Activated B cell treated with CpG ODN at 0.5 μM for 24 hours (primary cell): Measurements from ENCODE around the gene OR2M3. TPM values are rescaled to one million over a fixed set of nuclear protein-coding genes. Genes with fewer than 3 reads are reported as not detected.

Source experiments
- ATAC-seq: fragments of 200-7000 bp; cut with Tn5 transposase; one replicate; pipeline ENCODE4 v1.10.0; 2021; ENCODE audit warnings: low read depth, mild to moderate bottlenecking, moderate library complexity
- CTCF ChIA-PET: fragments of 350-600 bp; sonication (Branson Sonifier 250); formaldehyde crosslinking; loops from one replicate; lab custom pipeline; 2021; ENCODE audit warnings: antibody characterized with exemption; lab: Charles Lee
- POLR2A ChIA-PET: fragments of 350-600 bp; sonication (Branson Sonifier 250); formaldehyde crosslinking; loops from one replicate; lab custom pipeline; 2021; ENCODE audit warnings: antibody characterized with exemption; lab: Charles Lee
- DNase-seq: peaks from one replicate; pipeline ENCODE4 v3.0.0; 2022
- H3K27ac Mint-ChIP-seq: one replicate; pipeline ENCODE4 v1.8.0; 2020; ENCODE audit warnings: mixed read lengths
- H3K27me3 Mint-ChIP-seq: one replicate; pipeline ENCODE4 v1.8.0; 2021; ENCODE audit warnings: mixed read lengths
- H3K36me3 Mint-ChIP-seq: one replicate; pipeline ENCODE4 v1.8.0; 2021; ENCODE audit warnings: low read depth, mixed read lengths
- H3K4me1 Mint-ChIP-seq: one replicate; pipeline ENCODE4 v1.8.0; 2021; ENCODE audit warnings: mixed read lengths
- H3K4me3 Mint-ChIP-seq: one replicate; pipeline ENCODE4 v1.8.0; 2020; ENCODE audit warnings: mild to moderate bottlenecking, mixed read lengths
- H3K9me3 Mint-ChIP-seq: one replicate; pipeline ENCODE4 v1.8.0; 2020; ENCODE audit warnings: mixed read lengths
- CTCF ChIP-seq: fragments of 200-600 bp; IDR thresholded peaks from one replicate; pipeline ENCODE4 v1.8.0; 2022; ENCODE audit warnings: antibody characterized with exemption, mild to moderate bottlenecking
- intact Hi-C: fragments of 100-400 bp; cut with micrococcal nuclease; formaldehyde crosslinking; loops from one replicate; pipeline ENCODE4 v1.15.1; 2024
- total RNA-seq: library from RNA; stranded (reverse); gene quantifications from 2 replicates; pipeline ENCODE4 v1.2.3, GENCODE V29; 2022

The OR2M3 gene
- total RNA-seq, 1 donor from 2014 or later, result not detected

DNA sequence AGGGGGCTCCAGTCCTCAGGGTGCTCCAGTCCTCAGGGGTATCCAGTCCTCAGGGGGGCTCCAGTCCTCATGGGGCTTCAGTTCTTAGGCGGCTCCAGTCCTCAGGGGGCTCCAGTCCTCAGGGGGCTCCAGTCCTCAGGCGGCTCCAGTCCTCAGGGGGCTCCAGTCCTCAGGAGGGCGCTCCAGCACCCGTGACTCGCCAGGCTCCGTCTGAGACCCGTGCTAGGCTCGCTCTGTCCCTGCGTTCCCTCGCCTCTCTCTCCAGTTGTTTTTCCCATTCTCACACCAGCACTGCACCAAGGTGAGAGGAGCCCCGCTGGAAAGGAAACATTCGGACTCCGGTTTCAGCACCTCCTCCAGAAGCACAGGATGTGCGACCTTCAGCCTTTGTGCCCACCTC lies 31.9 kb upstream of the OR2M3 start:
- intact Hi-C loops, result no loop called here
- H3K27me3 Mint-ChIP-seq, result no peaks in the 10 kb centered on the region
- no peak for TF ChIP-seq CTCF
- DNase-seq (no peak), ATAC-seq (no peak)
- H3K9me3 Mint-ChIP-seq, result no peaks in the 10 kb centered on the region
- CTCF ChIA-PET, result no interaction called here
- POLR2A ChIA-PET, result no interaction called here
- H3K27ac Mint-ChIP-seq, result no peak overlapping the region
- no peaks in the 10 kb centered on the region for H3K36me3 Mint-ChIP-seq
- no peak overlapping the region for H3K4me3 Mint-ChIP-seq
- H3K4me1 Mint-ChIP-seq, result no peaks in the 10 kb centered on the region

DNA sequence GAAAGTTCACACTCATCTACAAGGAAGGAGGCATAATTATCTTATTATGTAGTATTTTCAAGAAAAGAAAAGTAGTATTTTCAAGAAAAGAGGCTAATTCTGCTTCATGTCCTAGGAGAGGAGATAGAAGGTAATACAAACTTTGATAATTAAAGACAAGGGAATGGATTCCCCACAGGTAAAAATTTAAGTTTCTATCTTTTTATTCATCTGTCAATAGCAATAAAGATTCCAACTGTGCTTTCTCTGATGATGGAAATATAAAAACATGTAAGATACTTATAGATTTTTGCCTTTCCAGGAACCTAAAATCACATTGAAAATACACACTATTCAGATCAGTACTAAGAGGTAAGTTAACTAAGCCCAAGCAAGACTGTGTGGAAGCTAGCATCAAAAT lies 22.5 kb upstream of the OR2M3 start, which contains the start of gene OR2M2:
TSS of gene OR2M2 (plus strand) at position 301 of the 400 bp plus-strand sequence. CDS start 5,165 bp downstream, outside the sequence.
- TF ChIP-seq CTCF, result no peak
- ChIA-PET POLR2A (no interaction called here), CTCF (no interaction called here)
- Mint-ChIP-seq H3K27ac (no peak within 1 kb of the TSS), H3K4me1 (no peaks in the 10 kb centered on the region), H3K4me3 (no peak within 1 kb of the TSS), H3K36me3 (no peaks in the 10 kb centered on the region), H3K27me3 (no peaks in the 10 kb centered on the region), H3K9me3 (no peaks in the 10 kb centered on the region)
- intact Hi-C loops, result no loop called here
- DNase-seq (no peak), ATAC-seq (no peak)

- ChIA-PET POLR2A (no interaction called here), CTCF (no interaction called here)
- Mint-ChIP-seq H3K27ac (no peak overlapping the region), H3K27me3 (no peaks in the 10 kb centered on the region), H3K4me3 (no peak overlapping the region), H3K4me1 (no peaks in the 10 kb centered on the region), H3K9me3 (no peaks in the 10 kb centered on the region), H3K36me3 (no peaks in the 10 kb centered on the region)
- TF ChIP-seq CTCF, result no peak
- DNase-seq (no peak), ATAC-seq (no peak)
- intact Hi-C loops, result no loop called here
Observed at GRCh38 chr1:248183996-248184395, 13.1 kb upstream of the OR2M3 start.

GRCh38 chr1:248187363-248187762 lies 9.7 kb upstream of the OR2M3 start:
- Mint-ChIP-seq H3K36me3 (no peaks in the 10 kb centered on the region), H3K4me3 (no peak overlapping the region), H3K4me1 (no peaks in the 10 kb centered on the region), H3K27ac (no peak overlapping the region), H3K9me3 (peaks cover under 1% of the 10 kb centered on the region), H3K27me3 (no peaks in the 10 kb centered on the region)
- ATAC-seq, result no peak
- TF ChIP-seq CTCF, result no peak
- intact Hi-C loops, result no loop called here
- no peak for DNase-seq
- CTCF ChIA-PET, result no interaction called here
- POLR2A ChIA-PET, result no interaction called here

GRCh38 chr1:248189026-248189425 lies 8.0 kb upstream of the OR2M3 start:
- ChIA-PET CTCF (no interaction called here), POLR2A (no interaction called here)
- no peaks in the 10 kb centered on the region for H3K27me3 Mint-ChIP-seq
- H3K9me3 Mint-ChIP-seq, result peaks cover 10% of the 10 kb centered on the region
- intact Hi-C loops, result no loop called here
- no peak overlapping the region for H3K4me3 Mint-ChIP-seq
- TF ChIP-seq CTCF, result no peak
- DNase-seq (no peak), ATAC-seq (no peak)
- no peaks in the 10 kb centered on the region for H3K36me3 Mint-ChIP-seq
- H3K27ac Mint-ChIP-seq, result no peak overlapping the region
- H3K4me1 Mint-ChIP-seq, result no peaks in the 10 kb centered on the region
